K562 (cell line): Measurements from ENCODE around the gene SYCN.

ENCODE experiments used
- ARHGAP35 ChIP-seq: fragments of 450-650 bp; IDR thresholded peaks from 2 replicates; pipeline ENCODE4 v1.6.1; 2018; ENCODE audit not compliant: partially characterized antibody
- ETS2 ChIP-seq: IDR thresholded peaks from 2 replicates; pipeline ENCODE4 v1.6.1; 2016; ENCODE audit warnings: borderline replicate concordance, missing genetic modification characterization, mild to moderate bottlenecking, moderate library complexity, missing compliant biosample characterization; ENCODE audit not compliant: poor library complexity, severe bottlenecking
- EZH2 ChIP-seq: IDR thresholded peaks from 2 replicates; pipeline ENCODE4 v1.6.1; 2012; ENCODE audit warnings: low read depth, mild to moderate bottlenecking, inconsistent platforms, low read length, borderline replicate concordance
- KDM1A ChIP-seq, 2 experiments: fragments of 450-650 bp; IDR thresholded peaks; 2 replicates each; pipeline ENCODE4 v1.6.1; 2016; ENCODE audit warnings: mild to moderate bottlenecking in 2 of 2
- NRF1 ChIP-seq, 2 experiments: fragments of 450-650 bp; IDR thresholded peaks in 1 of 2; conservative IDR thresholded peaks in 1 of 2; 2 replicates each; pipeline ENCODE4 v1.6.1; 2014; ENCODE audit warnings: mild to moderate bottlenecking in 2 of 2
- PHB2 ChIP-seq: fragments of 450-650 bp; IDR thresholded peaks from 2 replicates; pipeline ENCODE4 v1.6.1; 2017; ENCODE audit warnings: low read depth
- SMARCE1 ChIP-seq: fragments of 450-650 bp; IDR thresholded peaks from 2 replicates; pipeline ENCODE4 v1.7.1; 2016; ENCODE audit warnings: mild to moderate bottlenecking
- YY1 ChIP-seq, 3 experiments: IDR thresholded peaks; 2 replicates each; pipeline ENCODE4 v1.6.1; 2011; ENCODE audit warnings: low read length in 2 of 3, mild to moderate bottlenecking in 2 of 3, moderate library complexity in 2 of 3, borderline replicate concordance in 1 of 3, control low read depth in 1 of 3, low read depth in 1 of 3; ENCODE audit not compliant: insufficient read depth in 3 of 3, insufficient replicate concordance in 2 of 3, control insufficient read depth in 1 of 3, insufficient read length in 1 of 3; ENCODE audit errors: extremely low read depth in 1 of 3
- ZBTB1 ChIP-seq: sonication (generic); formaldehyde crosslinking; IDR thresholded peaks from 2 replicates; pipeline ENCODE4 v1.8.1; 2023; ENCODE audit warnings: missing genetic modification reagents, low read depth, mild to moderate bottlenecking, borderline replicate concordance
- ZFP1 ChIP-seq: fragments of 450-650 bp; formaldehyde crosslinking; IDR thresholded peaks from 2 replicates; pipeline ENCODE4 v1.4.0; 2020; ENCODE audit warnings: mild to moderate bottlenecking, mixed read lengths
- ZKSCAN8 ChIP-seq: fragments of 200-800 bp; sonication (Bioruptor generic); IDR thresholded peaks from 2 replicates; pipeline ENCODE4 v1.6.1; 2016; ENCODE audit warnings: missing genetic modification characterization, missing compliant biosample characterization
- TF ChIP-seq, protein P1 (sequence below), 3 experiments: IDR thresholded peaks in 2 of 3; conservative IDR thresholded peaks in 1 of 3; 2 replicates each; pipeline ENCODE4 v1.5.1; 2011 to 2012; ENCODE audit warnings: low read length in 3 of 3, mild to moderate bottlenecking in 3 of 3, control low read depth in 2 of 3, improper control_type of control experiment in 1 of 3, inconsistent platforms in 1 of 3, low read depth in 1 of 3, mixed read lengths in 1 of 3, moderate library complexity in 1 of 3; ENCODE audit not compliant: insufficient read depth in 2 of 3
- TF ChIP-seq, protein P2 (sequence below): sonication (generic); formaldehyde crosslinking; IDR thresholded peaks from 2 replicates; pipeline ENCODE4 v1.8.1; 2023; ENCODE audit warnings: mild to moderate bottlenecking, missing genetic modification reagents

DNA sequence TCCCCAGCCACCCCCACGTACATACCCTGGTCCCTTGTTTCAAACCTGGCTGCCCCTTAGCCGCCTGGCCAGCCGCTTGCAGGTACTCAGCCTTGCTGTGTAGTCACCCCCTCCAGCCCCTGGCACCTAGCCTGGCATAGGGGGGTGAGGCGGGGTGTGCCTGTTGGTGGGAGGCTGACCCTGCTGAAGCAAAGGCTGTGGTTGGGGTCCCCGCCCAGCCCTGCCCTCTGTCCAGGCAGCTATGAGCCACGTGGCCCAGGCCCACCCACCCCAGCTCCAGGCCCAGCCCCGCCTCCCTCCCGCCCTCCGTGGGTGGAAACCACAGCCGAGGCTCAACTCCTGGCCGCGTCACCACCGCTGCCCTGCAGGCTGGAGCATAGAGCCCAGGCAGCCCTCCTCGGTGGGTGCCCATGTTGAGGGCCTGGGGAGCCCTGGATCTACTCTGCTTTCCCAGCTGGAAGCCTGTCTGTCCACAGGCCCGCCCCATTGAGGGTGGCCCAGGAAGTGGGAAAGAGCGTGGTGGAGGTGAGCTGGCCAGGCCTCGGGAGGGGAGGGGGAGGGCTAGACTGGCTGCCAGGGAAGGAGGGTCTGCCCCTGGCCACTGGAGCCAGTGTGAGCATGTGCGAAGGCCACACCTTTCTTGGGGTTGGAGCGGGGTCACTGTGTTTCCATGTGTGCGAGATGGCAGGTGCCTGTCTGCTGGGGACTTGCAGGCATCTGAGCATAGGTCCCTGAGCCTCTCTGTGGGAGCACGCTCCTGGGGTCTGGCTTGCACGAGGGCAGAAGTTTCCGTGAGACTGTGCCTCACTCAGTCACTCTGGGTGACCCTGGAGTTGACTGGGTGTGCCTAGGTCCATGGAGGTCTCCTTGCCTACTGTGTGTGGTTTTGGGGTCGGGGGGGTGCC, 47.5 kb downstream of the SYCN start:
- TF ChIP-seq YY1 (IDR thresholded peaks at IDR 0.05; ENCODE audit: borderline replicate concordance in 1 of 3, control insufficient read depth in 1 of 3, extremely low read depth in 1 of 3, insufficient read depth in 3 of 3, insufficient read length in 1 of 3, insufficient replicate concordance in 2 of 3, low read depth in 1 of 3, low read length in 2 of 3) = no peak
- TF ChIP-seq, protein P1, sequence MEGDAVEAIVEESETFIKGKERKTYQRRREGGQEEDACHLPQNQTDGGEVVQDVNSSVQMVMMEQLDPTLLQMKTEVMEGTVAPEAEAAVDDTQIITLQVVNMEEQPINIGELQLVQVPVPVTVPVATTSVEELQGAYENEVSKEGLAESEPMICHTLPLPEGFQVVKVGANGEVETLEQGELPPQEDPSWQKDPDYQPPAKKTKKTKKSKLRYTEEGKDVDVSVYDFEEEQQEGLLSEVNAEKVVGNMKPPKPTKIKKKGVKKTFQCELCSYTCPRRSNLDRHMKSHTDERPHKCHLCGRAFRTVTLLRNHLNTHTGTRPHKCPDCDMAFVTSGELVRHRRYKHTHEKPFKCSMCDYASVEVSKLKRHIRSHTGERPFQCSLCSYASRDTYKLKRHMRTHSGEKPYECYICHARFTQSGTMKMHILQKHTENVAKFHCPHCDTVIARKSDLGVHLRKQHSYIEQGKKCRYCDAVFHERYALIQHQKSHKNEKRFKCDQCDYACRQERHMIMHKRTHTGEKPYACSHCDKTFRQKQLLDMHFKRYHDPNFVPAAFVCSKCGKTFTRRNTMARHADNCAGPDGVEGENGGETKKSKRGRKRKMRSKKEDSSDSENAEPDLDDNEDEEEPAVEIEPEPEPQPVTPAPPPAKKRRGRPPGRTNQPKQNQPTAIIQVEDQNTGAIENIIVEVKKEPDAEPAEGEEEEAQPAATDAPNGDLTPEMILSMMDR (IDR thresholded peaks at IDR 0.05 in 2 of 3, conservative IDR thresholded peaks at IDR 0.05 in 1 of 3; ENCODE audit: insufficient read depth in 2 of 3, low read depth in 1 of 3, low read length in 3 of 3) = no peak
- TF ChIP-seq SMARCE1 = no peak
- no peak for TF ChIP-seq ZKSCAN8
- TF ChIP-seq, protein P2, sequence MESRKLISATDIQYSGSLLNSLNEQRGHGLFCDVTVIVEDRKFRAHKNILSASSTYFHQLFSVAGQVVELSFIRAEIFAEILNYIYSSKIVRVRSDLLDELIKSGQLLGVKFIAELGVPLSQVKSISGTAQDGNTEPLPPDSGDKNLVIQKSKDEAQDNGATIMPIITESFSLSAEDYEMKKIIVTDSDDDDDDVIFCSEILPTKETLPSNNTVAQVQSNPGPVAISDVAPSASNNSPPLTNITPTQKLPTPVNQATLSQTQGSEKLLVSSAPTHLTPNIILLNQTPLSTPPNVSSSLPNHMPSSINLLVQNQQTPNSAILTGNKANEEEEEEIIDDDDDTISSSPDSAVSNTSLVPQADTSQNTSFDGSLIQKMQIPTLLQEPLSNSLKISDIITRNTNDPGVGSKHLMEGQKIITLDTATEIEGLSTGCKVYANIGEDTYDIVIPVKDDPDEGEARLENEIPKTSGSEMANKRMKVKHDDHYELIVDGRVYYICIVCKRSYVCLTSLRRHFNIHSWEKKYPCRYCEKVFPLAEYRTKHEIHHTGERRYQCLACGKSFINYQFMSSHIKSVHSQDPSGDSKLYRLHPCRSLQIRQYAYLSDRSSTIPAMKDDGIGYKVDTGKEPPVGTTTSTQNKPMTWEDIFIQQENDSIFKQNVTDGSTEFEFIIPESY (CRISPR knock-in tag) = no peak
- no peak for TF ChIP-seq EZH2
- TF ChIP-seq NRF1 (conservative IDR thresholded peaks at IDR 0.05 in 1 of 2, IDR thresholded peaks at IDR 0.05 in 1 of 2) = no peak
- TF ChIP-seq ZBTB1 = no peak
- no peak for TF ChIP-seq ARHGAP35
- TF ChIP-seq KDM1A (IDR thresholded peaks at IDR 0.05) = no peak
- no peak for TF ChIP-seq PHB2
- TF ChIP-seq ETS2 (tag) = no peak
- no peak for TF ChIP-seq ZFP1
